GM12865 (cell line): ENCODE measurements around the gene EEIG1.

Experiments
- DNase-seq: peaks from one replicate; pipeline ENCODE4 v3.0.0; 2010; ENCODE audit warnings: low read depth
- H3K4me3 ChIP-seq: 2 replicates; pipeline ENCODE4 v1.5.1; 2011; ENCODE audit warnings: mild to moderate bottlenecking, low read depth, low read length, control low read depth
- CTCF ChIP-seq: IDR thresholded peaks from 2 replicates; pipeline ENCODE4 v1.5.1; 2011; ENCODE audit warnings: low read length, control low read depth, low read depth, inconsistent platforms; ENCODE audit not compliant: insufficient read depth; ENCODE audit errors: missing control alignments

Gene EEIG1

GRCh38 chr9:127971357-127972235 lies 9.2 kb downstream of the EEIG1 start:
- TF ChIP-seq CTCF, result no peak
- H3K4me3 ChIP-seq, result no peak overlapping the region

GRCh38 chr9:127970401-127971313 lies 10.1 kb downstream of the EEIG1 start:
- TF ChIP-seq CTCF, result no peak

More at GRCh38 chr9:127971357-127972235, 9.2 kb downstream of the EEIG1 start:
- DNase-seq, result peak; percentile 50

GRCh38 chr9:127968700-127969383 lies 11.9 kb downstream of the EEIG1 start:
- no peak overlapping the region for H3K4me3 ChIP-seq
- no peak for DNase-seq
- no peak for TF ChIP-seq CTCF

More at GRCh38 chr9:127970401-127971313, 10.1 kb downstream of the EEIG1 start:
- DNase-seq, result peak; percentile 96
- peak overlapping the region; percentile 29 for H3K4me3 ChIP-seq

GRCh38 chr9:127968042-127968441 lies 12.7 kb downstream of the EEIG1 start:
- H3K4me3 ChIP-seq, result no peak overlapping the region
- DNase-seq, result no peak

GRCh38 chr9:127967151-127967809 lies 13.5 kb downstream of the EEIG1 start:
- no peak overlapping the region for H3K4me3 ChIP-seq
- no peak for DNase-seq
- TF ChIP-seq CTCF, result no peak

More at GRCh38 chr9:127968042-127968441, 12.7 kb downstream of the EEIG1 start:
- no peak for TF ChIP-seq CTCF
